HG02943 (cell line): ENCODE measurements around the gene NR6A1.

Experiments used
- ATAC-seq: cut with Tn5 transposase; IDR thresholded peaks from one replicate; pipeline ENCODE4 v1.9.1; 2021; ENCODE audit warnings: mild to moderate bottlenecking, low read depth, moderate library complexity; ENCODE audit not compliant: unreplicated experiment

NR6A1 gene

GRCh38 chr9:124553738-124554137, 217.4 kb downstream of the NR6A1 start:
- ATAC-seq: no peak

GRCh38 chr9:124552273-124552605, 218.9 kb downstream of the NR6A1 start:
- ATAC-seq: no peak

GRCh38 chr9:124551472-124552272, 219.4 kb downstream of the NR6A1 start:
- no peak for ATAC-seq

- no peak for ATAC-seq
Measured at GRCh38 chr9:124550072-124550471, 221.0 kb downstream of the NR6A1 start.

- ATAC-seq: no peak
Measured at GRCh38 chr9:124549016-124549415, 222.1 kb downstream of the NR6A1 start.

- ATAC-seq: no peak
Measured at GRCh38 chr9:124544535-124544934, 226.6 kb downstream of the NR6A1 start.

GRCh38 chr9:124541824-124542223, 229.3 kb downstream of the NR6A1 start:
- no peak for ATAC-seq

GRCh38 chr9:124537926-124538325, 233.2 kb downstream of the NR6A1 start:
- ATAC-seq: no peak

- no peak for ATAC-seq
Measured at GRCh38 chr9:124535846-124536245, 235.3 kb downstream of the NR6A1 start.

GRCh38 chr9:124532897-124533296, 238.2 kb downstream of the NR6A1 start:
- no peak for ATAC-seq

- ATAC-seq: no peak
Measured at GRCh38 chr9:124531115-124531514, 240.0 kb downstream of the NR6A1 start.

GRCh38 chr9:124530246-124530645, 240.9 kb downstream of the NR6A1 start:
- ATAC-seq: no peak

- no peak for ATAC-seq
Measured at GRCh38 chr9:124527781-124528180, 243.3 kb downstream of the NR6A1 start.

- no peak for ATAC-seq
Measured at GRCh38 chr9:124526174-124526573, 244.9 kb downstream of the NR6A1 start.

GRCh38 chr9:124522121-124523098, 248.7 kb downstream of the NR6A1 start:
- ATAC-seq: no peak

- ATAC-seq: no peak
Measured at GRCh38 chr9:124521142-124521541, 250.0 kb downstream of the NR6A1 start.

GRCh38 chr9:124520206-124520596, 250.9 kb downstream of the NR6A1 start:
- no peak for ATAC-seq

GRCh38 chr9:124518116-124518515, 253.0 kb downstream of the NR6A1 start:
- ATAC-seq: no peak

GRCh38 chr9:124517600-124517999, 253.5 kb downstream of the NR6A1 start:
- no peak for ATAC-seq

GRCh38 chr9:124514874-124515273, 256.2 kb downstream of the NR6A1 start:
- no peak for ATAC-seq

GRCh38 chr9:124514125-124514524, 257.0 kb downstream of the NR6A1 start:
- ATAC-seq: no peak
